ENCODE measurements around the gene TP63.

TP63 gene

DNA sequence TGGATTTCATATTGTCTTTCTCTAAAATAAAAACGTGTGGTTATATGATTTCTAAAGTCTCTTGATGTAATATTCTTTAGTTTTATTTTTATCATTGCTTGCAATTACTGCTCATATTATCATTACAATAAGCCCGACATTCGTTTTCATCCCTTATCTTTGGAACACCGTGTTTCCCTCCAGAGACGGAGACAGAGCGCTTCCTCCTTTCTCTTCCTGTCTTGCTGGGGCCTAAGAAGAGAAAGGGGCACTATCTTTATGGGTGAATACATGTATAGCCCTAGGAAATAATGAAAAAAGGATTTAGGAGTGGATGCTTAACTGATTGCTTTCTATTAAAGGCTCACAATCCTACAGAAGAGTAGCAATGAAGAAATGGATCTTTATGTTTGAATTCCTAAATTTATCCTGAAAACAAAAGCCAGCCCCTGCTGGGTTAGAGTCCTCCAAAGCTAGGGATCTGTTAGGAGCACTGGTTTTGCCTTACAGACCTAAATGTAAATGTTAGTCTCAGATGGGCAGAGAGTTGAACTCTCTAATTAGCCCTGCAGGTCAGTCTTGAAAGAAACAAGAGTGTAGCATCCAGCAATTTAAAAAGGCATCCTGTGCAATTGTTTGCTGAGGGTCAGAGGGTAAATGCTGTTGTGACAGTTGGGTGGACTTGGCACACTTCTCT is 145.1 kb downstream of the TP63 start:
- DNase-seq (ENCODE audit: low read depth) = no peak

GRCh38 chr3:189778340-189778950 is 147.3 kb downstream of the TP63 start:
- DNase-seq (ENCODE audit: low read depth) = no peak

GRCh38 chr3:189779166-189779565 is 148.0 kb downstream of the TP63 start:
- no peak for DNase-seq (ENCODE audit: low read depth)

- no peak for DNase-seq (ENCODE audit: low read depth)
Measured at GRCh38 chr3:189780546-189781270, 149.5 kb downstream of the TP63 start.

DNA sequence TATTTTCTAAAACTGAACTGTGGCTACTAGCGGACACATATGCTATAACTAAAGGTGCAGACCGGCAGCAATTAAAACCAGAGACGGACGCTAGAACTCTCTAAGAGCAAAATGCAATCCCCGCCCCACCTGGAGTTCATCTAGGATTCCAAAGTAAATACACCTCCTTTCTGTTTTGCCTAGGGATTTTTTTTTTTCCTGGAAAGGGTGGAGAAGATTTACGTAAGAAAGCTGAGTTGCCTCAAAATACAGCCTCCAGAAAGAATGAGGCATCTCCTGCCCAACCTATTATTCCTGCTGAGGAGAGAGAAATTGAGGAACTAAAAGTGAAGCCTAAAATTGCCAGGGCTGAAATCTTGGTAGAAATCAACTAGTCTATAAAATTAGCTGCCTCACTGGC is 150.2 kb downstream of the TP63 start:
- no peak for DNase-seq (ENCODE audit: low read depth)

GRCh38 chr3:189786479-189787064 is 155.4 kb downstream of the TP63 start:
- no peak for DNase-seq (ENCODE audit: low read depth)

DNA sequence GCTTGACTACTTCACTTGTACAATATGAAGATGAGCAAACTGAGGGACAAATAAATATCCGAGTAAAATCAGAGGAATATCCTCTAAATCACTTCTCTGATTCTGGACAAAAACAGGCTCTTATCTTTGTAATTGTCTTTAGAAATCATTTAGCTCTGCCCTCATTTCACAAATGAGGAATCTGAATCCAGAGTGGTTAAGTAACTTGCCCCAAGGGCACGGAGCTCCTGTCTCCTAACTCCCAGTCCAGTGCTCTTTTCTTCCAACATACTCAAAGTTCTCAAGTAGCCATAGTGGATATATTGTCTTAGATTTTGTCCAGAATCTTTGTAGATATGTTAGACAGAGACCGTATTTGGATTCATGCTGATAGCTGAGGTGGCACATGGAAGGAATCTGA is 156.0 kb downstream of the TP63 start:
- DNase-seq (ENCODE audit: low read depth) = no peak

DNA sequence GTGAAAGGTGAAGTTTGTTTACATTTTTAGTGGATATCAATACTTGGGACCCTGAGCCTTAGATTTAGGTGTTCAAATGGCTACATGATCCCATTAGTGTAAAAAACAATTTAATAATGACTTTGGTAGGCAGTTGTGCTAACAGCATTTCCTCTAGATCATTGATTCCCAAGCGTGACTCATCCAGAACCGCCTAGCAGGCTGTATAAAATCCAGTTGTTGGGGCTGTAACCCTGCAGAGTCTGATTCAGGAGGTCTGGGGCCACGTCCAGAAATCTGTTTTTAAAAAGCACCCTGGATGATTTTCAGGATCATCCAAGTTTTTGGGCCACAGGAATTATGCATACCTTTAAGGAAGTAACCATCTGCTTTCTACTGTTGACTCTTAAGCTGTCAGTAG is 156.4 kb downstream of the TP63 start:
- DNase-seq (ENCODE audit: low read depth) = no peak

- no peak for DNase-seq (ENCODE audit: low read depth)
Measured at GRCh38 chr3:189789432-189789831, 158.2 kb downstream of the TP63 start.

- no peak for DNase-seq (ENCODE audit: low read depth)
Measured at GRCh38 chr3:189790658-189791057, 159.5 kb downstream of the TP63 start.

GRCh38 chr3:189792046-189792929 is 161.1 kb downstream of the TP63 start:
- DNase-seq (ENCODE audit: low read depth) = no peak

DNA sequence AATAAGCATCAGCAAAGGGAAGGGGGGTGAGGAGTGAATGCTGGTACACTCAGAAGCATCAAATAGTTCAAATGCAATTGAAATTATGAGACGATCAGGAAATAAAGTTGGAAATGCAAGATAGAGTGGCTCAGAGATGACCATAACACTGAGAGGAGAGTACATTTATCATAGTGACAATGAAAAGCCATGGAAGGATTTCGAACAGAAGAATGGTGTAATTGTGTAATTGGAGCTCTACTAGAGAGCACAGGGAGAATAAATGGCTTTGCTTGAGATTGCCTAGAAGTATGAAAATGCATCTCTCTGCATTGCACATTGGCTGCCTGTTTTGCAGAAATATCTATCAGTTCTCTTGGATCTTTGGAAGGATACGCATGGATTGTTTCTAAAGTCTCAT is 163.3 kb downstream of the TP63 start:
- no peak for DNase-seq (ENCODE audit: low read depth)

DNA sequence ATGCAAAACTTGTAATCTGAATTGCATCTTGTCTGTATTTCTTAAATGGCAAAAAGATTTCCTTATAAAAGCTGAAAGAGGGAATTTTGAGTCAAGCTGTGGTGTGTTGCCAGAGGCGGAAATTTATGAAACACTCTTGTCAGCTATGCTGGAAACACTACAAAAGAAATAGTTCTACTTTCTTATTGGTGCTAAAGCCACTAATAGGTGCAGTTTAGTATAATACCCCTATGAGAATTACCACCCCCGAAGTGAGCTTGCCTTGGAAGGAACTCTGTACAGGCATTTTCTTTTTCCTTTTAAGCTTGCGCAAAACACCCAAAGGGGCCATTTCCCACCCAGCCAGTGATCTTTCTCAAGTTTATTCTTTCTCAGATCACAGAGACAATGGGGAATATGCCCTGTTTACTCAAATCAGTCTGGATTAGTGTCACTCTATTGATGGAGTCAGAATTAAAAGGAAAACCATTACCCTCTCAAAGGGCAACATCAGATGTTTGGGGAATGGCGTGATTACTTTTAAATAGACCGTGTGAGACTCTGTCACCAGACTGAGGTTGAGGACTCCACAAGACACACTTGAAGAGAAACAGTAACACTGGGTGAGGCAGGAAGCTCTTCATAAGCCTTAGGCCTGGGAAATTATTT is 166.0 kb downstream of the TP63 start:
- DNase-seq (ENCODE audit: low read depth) = no peak

DNA sequence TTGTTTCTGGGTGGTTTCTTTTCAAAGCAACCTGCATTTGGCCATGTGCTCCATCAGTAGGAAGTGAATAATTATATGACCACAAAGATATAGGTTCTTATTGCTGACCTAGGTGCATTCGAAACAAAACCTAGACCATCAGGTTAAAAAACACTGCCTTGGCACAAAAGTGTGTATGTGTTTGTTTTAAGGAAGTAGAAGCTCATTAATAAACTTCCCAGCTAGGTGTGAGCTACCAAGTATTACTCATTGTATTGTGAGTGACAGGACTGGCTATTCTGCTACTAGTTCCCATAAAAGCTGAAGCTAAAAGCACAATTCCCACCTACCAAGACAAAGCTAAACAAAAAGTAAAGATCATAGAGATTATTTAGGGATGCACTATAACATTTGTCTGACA is 168.2 kb downstream of the TP63 start:
- no peak for DNase-seq (ENCODE audit: low read depth)

GRCh38 chr3:189800436-189800835 is 169.2 kb downstream of the TP63 start:
- DNase-seq (ENCODE audit: low read depth) = no peak

DNA sequence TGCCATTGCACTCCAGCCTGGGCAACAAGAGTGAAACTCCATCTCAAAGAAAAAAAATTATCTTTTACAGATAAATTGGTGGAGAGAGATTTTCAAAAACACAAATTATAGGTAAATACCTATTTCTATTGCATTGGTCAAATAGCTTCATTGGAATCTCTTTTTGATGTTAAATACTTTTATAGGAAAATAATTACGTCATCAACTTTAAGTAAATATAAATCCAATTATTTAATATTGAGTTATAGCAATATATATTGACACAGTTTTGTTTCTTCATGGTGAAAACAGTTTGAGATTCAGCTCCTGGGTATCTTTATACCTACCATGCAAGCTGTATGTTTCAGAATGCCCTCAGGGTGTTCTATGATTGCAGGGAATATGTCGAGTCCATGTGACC is 172.1 kb downstream of the TP63 start:
- DNase-seq (ENCODE audit: low read depth) = no peak

DNA sequence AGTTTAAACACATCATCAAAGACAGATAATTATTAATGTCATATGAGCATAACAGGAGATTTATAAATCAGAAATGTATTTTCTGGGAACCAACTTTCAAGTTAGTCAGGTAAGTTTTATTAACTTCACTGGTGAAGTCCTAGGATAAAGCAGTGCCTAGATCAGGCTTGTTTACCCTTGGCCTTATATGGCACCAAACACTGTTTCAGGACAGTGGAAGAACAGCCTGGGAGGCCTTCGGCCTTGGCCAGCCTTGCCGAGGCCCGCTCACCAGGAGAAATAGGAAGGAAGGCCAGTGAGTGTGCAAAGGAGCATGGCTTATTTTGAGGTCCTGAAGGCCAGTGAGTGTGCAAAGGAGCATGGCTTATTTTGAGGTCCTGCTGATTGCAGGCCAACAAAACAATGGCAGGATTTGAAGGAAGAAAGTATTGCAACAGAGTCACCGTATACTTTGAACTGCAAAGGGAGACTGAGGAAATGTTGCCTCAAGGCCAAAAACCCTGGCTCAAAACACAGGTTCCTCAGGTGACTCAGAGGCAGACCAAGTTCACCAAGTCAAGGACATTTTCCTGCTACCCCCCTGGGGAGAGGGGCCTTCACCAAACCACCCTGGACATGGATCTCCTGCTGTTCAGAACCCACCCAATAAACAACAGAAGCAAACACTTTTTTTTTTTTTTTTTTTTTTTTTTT is 174.3 kb downstream of the TP63 start:
- no peak for DNase-seq (ENCODE audit: low read depth)

- no peak for DNase-seq (ENCODE audit: low read depth)
Measured at GRCh38 chr3:189806171-189806951, 175.2 kb downstream of the TP63 start.

DNA sequence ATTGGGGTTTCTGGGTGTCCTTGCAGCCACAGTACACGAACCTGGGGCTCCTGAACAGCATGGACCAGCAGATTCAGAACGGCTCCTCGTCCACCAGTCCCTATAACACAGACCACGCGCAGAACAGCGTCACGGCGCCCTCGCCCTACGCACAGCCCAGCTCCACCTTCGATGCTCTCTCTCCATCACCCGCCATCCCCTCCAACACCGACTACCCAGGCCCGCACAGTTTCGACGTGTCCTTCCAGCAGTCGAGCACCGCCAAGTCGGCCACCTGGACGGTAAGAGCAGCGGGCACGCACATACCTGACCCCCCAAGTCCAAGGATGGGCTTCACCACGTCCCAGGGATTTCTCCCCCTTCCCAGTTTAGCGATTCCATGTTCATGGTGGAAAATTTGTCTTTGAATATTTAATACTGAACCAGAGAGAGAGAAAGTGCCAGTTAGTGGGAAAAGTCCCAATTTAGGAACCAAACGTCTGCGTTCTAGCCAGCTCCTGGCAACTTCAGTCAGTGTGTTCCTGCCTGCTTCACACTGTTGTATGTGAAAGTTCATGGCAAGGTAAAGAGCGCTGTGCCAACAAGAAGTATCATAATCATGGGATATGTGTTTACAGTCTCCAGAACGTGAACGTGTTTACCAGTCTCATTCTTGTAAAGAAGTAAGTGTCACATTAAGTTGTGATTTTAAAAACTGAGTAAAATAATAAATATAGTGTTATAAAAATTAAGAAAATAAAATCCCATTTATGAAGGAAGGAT is 177.2 kb downstream of the TP63 start:
- DNase-seq (ENCODE audit: low read depth) = no peak

Measured in activated T-cell treated with anti-CD3 and anti-CD28 coated beads for 1 hour (primary cell).